ENCODE results near the gene NLGN2.

- TF ChIP-seq CTCF (conservative IDR thresholded peaks at IDR 0.05; ENCODE audit: low read depth in 2 of 2) (no peak), NANOG (IDR thresholded peaks at IDR 0.05; ENCODE audit: borderline replicate concordance) (no peak), EZH2phosphoT487 (IDR thresholded peaks at IDR 0.05; ENCODE audit: unreplicated experiment) (no peak)
Measured at GRCh38 chr17:7403727-7403976, 4.0 kb upstream of the NLGN2 start.

Data from GM23338 (cell line).